Measurements from ENCODE around the gene TEN1.
"Not testable (repeated sequence)": the region's sequence is repeated elsewhere in the genome, so short reads cannot be mapped to it uniquely, and the experiment has no call there.

TEN1 gene

DNA sequence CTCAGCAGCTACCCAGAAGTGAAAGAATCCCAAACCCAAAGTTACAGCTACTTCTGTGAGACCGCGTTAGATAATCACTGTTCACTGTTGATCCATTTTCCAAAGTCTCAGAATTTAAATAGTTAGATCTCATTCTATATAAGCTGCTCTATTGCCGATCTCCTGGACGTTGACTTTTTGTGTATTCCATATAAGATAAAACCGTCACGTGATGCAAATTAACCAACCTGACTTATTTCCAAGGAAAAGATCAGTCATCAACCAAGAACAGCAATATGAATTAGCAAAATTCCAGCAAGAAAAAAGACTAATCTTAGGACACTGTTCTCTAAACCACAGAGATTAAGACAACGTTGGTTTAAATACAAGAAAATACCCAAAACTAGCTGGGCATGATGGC, 8.4 kb upstream of the TEN1 start:
- Histone ChIP-seq H3K27me3 (ENCODE audit: insufficient read depth, poor library complexity, severe bottlenecking) (no peaks in the 10 kb centered on the region), H3K27ac (replicated peaks) (peak overlapping the region; percentile 61), H3K4me3 (replicated peaks; ENCODE audit: insufficient read depth, low read length) (no peak overlapping the region)
- no peak for TF ChIP-seq CTCF (IDR thresholded peaks at IDR 0.05; ENCODE audit: insufficient read depth, low read length)
- no peak for TF ChIP-seq REST (IDR thresholded peaks at IDR 0.05; ENCODE audit: insufficient replicate concordance, low read depth)
- TF ChIP-seq GABPA (IDR thresholded peaks at IDR 0.05; ENCODE audit: low read depth): no peak
- no peak for TF ChIP-seq POLR2AphosphoS5 (IDR thresholded peaks at IDR 0.05; ENCODE audit: low read depth)
- DNase-seq (ENCODE audit: low read depth in 1 of 2, low spot score in 1 of 2): no peak

DNA sequence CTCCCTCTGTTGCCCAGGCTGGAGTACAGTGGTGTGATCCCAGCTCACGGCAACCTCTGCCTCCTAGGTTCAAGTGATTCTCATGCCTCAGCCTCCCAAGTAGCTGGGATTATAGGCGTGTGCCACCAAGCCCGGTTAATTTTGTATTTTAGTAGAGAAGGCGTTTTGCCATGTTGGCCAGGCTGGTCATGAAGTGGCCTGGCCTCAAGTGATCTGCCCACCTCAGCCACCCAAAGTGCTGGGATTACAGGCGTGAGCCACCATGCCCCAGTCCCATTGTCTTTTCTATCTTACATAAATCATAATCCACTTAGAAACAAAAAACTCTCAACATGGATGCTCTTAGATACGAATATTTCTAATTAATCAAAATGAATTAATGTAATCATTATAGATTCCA, 3.9 kb upstream of the TEN1 start:
- not testable (repeated sequence) for H3K27me3 ChIP-seq (ENCODE audit: insufficient read depth, poor library complexity, severe bottlenecking); H3K27ac ChIP-seq (replicated peaks); DNase-seq (ENCODE audit: low read depth in 1 of 2, low spot score in 1 of 2); H3K4me3 ChIP-seq (replicated peaks; ENCODE audit: insufficient read depth, low read length)

DNA sequence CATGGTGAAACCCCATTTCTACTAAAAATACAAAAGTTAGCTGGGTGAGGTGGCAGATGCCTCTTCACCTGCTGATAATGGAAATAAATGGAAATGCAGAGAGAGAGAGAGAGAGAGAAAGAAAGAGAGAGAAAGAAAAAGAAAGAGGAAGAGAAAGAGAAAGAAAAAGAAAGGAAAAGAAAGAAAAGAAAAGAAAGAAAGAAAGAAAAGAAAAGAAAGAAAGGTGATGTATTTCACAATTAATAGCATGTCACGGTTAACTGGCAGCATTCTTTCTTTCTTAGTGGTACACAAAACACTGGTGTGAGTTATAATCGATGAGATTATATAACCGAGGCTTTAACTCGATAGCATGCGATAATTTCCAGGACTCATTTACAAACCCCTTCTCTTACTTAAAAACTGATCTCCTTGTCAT, 3.3 kb upstream of the TEN1 start:
- TF ChIP-seq REST (IDR thresholded peaks at IDR 0.05; ENCODE audit: insufficient replicate concordance, low read depth): no peak
- TF ChIP-seq GABPA (IDR thresholded peaks at IDR 0.05; ENCODE audit: low read depth): no peak
- TF ChIP-seq CTCF (IDR thresholded peaks at IDR 0.05; ENCODE audit: insufficient read depth, low read length): no peak
- no peak for TF ChIP-seq POLR2AphosphoS5 (IDR thresholded peaks at IDR 0.05; ENCODE audit: low read depth)
- no peak for TF ChIP-seq SPI1 (IDR thresholded peaks at IDR 0.05; ENCODE audit: borderline replicate concordance, low read depth)
- H3K4me3 ChIP-seq (replicated peaks; ENCODE audit: insufficient read depth, low read length): no peak overlapping the region
- H3K27ac ChIP-seq (replicated peaks): no peak overlapping the region
- no peak for DNase-seq (ENCODE audit: low read depth in 1 of 2, low spot score in 1 of 2)
- H3K27me3 ChIP-seq (ENCODE audit: insufficient read depth, poor library complexity, severe bottlenecking): no peaks in the 10 kb centered on the region

DNA sequence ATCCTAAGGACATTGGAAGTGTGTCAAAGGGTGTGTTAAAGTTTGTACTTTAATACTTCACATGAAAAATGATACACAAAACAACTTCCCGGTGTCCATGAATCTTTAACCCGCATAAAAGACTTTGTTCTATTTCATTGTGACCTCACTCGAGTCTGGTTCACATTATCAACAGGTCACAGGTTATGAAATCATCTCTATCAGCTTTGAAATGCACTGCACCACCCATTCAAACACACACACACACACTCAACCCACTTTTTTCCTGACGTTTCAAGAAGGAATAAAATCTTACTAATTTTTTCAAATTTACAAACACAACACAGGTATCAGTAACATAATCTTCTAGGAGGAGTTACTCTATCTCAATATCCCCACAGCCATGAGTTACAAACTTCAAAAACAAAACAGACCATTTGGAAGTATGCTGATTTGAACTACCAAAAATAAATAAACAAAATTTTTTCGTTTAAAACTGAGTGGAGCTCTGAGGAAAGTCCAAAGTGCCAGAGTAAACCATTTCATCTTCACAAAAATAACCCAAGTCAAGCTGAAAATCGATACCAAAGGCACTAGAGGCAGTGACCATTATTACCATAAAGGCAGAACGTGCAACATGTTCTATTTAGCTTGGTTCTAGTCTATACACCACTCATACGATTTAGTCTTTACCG, 2.7 kb upstream of the TEN1 start:
- TF ChIP-seq SPI1 (IDR thresholded peaks at IDR 0.05; ENCODE audit: borderline replicate concordance, low read depth) (no peak), POLR2AphosphoS5 (IDR thresholded peaks at IDR 0.05; ENCODE audit: low read depth) (no peak), GABPA (IDR thresholded peaks at IDR 0.05; ENCODE audit: low read depth) (no peak), REST (IDR thresholded peaks at IDR 0.05; ENCODE audit: insufficient replicate concordance, low read depth) (no peak), CTCF (IDR thresholded peaks at IDR 0.05; ENCODE audit: insufficient read depth, low read length) (no peak)
- H3K27ac ChIP-seq (replicated peaks): no peak overlapping the region
- H3K4me3 ChIP-seq (replicated peaks; ENCODE audit: insufficient read depth, low read length): no peak overlapping the region
- H3K27me3 ChIP-seq (ENCODE audit: insufficient read depth, poor library complexity, severe bottlenecking): no peaks in the 10 kb centered on the region
- no peak for DNase-seq (ENCODE audit: low read depth in 1 of 2, low spot score in 1 of 2)
